ENCODE data around the gene DSTN.

The DSTN gene

DNA sequence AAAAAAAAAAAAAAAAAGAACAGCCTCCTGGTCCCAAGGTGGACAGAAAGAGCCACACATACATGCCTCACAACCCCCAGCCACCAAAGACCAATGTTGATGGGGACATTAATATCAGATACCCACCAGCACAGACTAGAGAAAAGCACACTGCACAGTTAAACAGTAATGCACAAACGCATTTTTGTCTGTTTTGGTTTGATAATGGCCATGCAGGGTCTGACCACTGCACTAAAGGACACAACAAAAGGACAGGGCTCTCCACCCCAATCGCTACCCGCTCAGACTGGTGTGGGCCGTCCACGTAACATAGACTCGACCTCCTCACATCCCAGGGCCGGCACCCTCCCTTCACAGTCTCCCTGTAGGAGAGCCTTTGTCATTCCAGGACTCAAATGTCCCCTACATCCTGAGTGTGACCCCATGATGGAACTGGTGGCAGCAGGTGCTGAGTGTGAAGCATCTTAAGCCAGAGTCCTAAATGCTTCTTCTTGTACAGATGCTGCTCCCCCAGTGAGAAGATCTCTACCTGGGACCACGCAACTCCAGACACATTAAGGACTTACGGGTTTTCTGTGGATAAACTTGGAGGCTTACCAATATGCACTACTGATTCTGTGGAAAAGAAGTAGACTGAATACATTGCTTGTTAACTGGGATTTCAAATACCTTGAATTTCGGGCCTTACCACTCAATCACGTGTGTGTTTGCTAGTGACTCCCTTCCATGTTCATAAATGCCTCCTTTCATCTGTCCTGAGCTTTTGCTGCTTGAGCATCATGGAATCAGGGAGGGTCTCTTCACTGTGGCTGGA, 84.2 kb downstream of the DSTN start:
- H3K27me3 ChIP-seq (ENCODE audit: insufficient read depth, poor library complexity, severe bottlenecking): no peaks in the 10 kb centered on the region
- DNase-seq (ENCODE audit: low read depth in 1 of 2, low spot score in 1 of 2): no peak
- no peak overlapping the region for H3K4me3 ChIP-seq (replicated peaks; ENCODE audit: insufficient read depth, low read length)
- no peak for TF ChIP-seq GABPA (IDR thresholded peaks at IDR 0.05; ENCODE audit: low read depth)
- no peak overlapping the region for H3K27ac ChIP-seq (replicated peaks)

DNA sequence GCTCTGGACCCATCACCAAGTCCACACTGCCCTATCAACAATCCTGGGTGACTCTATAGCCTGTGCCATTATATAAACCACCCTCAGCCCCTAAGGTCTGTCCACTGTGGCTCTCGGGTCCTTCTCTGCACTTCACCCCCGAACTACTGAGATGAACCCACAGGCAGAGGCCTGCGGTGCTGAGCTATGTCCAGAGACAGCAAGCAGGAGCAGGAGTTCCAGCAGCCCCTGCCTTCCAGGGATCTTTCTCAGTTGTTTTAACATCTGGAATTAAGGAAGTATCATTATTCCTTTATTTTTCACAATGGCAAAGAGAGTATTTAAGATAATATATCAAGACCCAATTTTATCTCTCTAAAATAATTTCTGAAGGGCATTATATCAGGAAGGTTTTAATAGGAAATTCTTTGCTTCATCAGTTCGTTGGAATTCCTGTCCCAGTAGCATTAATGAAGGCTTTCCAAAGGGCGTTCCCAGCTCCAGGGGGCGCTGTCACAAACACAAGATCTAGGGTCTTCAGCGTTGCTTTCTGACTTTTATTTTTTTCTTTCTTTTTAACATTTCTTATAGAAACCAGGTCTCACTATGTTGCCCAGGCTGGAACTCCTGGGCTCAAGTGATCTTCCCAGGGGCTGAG, 84.9 kb downstream of the DSTN start:
- no peak for DNase-seq (ENCODE audit: low read depth in 1 of 2, low spot score in 1 of 2)

DNA sequence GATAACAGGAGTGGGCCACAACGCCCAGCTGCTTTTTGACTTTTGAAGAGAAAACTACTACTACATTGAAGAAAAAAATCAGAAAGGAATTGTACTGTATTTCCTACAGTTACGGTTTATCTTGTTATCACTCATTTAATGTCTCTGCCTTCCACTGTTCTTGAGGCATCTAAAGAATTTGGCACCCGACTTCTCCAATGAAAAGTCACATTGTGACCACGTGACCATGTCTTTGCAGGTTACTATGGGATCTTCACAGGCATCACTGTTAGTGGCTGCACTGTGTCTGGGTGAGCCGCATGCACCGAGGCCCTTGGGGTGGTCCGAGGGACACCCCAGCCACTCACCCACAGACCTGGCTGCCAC, 85.4 kb downstream of the DSTN start:
- Histone ChIP-seq H3K4me3 (replicated peaks; ENCODE audit: insufficient read depth, low read length) (no peak overlapping the region), H3K27ac (replicated peaks) (no peak overlapping the region), H3K27me3 (ENCODE audit: insufficient read depth, poor library complexity, severe bottlenecking) (no peaks in the 10 kb centered on the region)
- no peak for DNase-seq (ENCODE audit: low read depth in 1 of 2, low spot score in 1 of 2)
- no peak for TF ChIP-seq SPI1 (IDR thresholded peaks at IDR 0.05; ENCODE audit: borderline replicate concordance, low read depth)
- TF ChIP-seq, protein P1, sequence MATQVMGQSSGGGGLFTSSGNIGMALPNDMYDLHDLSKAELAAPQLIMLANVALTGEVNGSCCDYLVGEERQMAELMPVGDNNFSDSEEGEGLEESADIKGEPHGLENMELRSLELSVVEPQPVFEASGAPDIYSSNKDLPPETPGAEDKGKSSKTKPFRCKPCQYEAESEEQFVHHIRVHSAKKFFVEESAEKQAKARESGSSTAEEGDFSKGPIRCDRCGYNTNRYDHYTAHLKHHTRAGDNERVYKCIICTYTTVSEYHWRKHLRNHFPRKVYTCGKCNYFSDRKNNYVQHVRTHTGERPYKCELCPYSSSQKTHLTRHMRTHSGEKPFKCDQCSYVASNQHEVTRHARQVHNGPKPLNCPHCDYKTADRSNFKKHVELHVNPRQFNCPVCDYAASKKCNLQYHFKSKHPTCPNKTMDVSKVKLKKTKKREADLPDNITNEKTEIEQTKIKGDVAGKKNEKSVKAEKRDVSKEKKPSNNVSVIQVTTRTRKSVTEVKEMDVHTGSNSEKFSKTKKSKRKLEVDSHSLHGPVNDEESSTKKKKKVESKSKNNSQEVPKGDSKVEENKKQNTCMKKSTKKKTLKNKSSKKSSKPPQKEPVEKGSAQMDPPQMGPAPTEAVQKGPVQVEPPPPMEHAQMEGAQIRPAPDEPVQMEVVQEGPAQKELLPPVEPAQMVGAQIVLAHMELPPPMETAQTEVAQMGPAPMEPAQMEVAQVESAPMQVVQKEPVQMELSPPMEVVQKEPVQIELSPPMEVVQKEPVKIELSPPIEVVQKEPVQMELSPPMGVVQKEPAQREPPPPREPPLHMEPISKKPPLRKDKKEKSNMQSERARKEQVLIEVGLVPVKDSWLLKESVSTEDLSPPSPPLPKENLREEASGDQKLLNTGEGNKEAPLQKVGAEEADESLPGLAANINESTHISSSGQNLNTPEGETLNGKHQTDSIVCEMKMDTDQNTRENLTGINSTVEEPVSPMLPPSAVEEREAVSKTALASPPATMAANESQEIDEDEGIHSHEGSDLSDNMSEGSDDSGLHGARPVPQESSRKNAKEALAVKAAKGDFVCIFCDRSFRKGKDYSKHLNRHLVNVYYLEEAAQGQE (IDR thresholded peaks at IDR 0.05; ENCODE audit: insufficient replicate concordance, low read depth): no peak
- TF ChIP-seq, protein P2, sequence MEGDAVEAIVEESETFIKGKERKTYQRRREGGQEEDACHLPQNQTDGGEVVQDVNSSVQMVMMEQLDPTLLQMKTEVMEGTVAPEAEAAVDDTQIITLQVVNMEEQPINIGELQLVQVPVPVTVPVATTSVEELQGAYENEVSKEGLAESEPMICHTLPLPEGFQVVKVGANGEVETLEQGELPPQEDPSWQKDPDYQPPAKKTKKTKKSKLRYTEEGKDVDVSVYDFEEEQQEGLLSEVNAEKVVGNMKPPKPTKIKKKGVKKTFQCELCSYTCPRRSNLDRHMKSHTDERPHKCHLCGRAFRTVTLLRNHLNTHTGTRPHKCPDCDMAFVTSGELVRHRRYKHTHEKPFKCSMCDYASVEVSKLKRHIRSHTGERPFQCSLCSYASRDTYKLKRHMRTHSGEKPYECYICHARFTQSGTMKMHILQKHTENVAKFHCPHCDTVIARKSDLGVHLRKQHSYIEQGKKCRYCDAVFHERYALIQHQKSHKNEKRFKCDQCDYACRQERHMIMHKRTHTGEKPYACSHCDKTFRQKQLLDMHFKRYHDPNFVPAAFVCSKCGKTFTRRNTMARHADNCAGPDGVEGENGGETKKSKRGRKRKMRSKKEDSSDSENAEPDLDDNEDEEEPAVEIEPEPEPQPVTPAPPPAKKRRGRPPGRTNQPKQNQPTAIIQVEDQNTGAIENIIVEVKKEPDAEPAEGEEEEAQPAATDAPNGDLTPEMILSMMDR (IDR thresholded peaks at IDR 0.05; ENCODE audit: insufficient read depth, low read length): no peak

More for the DNA sequence above, 84.9 kb downstream of the DSTN start:
- no peaks in the 10 kb centered on the region for H3K27me3 ChIP-seq (ENCODE audit: insufficient read depth, poor library complexity, severe bottlenecking)
- no peak overlapping the region for H3K27ac ChIP-seq (replicated peaks)
- TF ChIP-seq POLR2AphosphoS5 (IDR thresholded peaks at IDR 0.05; ENCODE audit: low read depth): no peak
- TF ChIP-seq, protein P1 (IDR thresholded peaks at IDR 0.05; ENCODE audit: insufficient replicate concordance, low read depth): no peak
- TF ChIP-seq SPI1 (IDR thresholded peaks at IDR 0.05; ENCODE audit: borderline replicate concordance, low read depth): no peak
- TF ChIP-seq, protein P2 (IDR thresholded peaks at IDR 0.05; ENCODE audit: insufficient read depth, low read length): no peak
- no peak for TF ChIP-seq GABPA (IDR thresholded peaks at IDR 0.05; ENCODE audit: low read depth)
- H3K4me3 ChIP-seq (replicated peaks; ENCODE audit: insufficient read depth, low read length): no peak overlapping the region

DNA sequence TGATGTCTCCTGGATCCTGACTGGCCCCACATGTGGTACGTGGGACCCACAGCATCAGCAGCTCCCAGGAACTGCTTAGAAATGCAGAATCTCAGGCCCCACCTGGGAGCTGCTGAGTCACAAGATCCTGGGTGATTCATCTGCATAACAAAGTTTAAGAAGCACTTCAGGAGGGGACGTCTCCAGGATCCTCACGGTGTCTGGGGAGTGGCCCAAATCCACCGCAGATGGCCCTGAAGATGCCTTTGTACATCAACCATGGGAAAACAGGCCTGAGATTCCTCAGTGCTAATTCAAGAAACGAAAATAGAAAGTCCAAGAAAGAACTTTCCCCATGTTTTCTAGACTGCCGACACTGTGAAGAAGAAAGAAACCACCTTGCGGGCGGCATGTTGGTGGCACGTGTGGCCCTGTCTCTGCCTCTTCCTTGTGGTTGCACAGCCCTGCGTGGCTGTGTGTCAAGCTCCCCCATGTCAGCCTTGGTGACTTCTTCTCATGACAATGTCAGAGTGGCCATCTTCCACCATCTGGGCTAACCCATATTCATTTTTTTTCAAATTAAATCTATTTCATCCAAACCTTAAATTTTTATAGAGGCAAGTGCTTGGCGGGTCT, 86.1 kb downstream of the DSTN start:
- TF ChIP-seq, protein P2 (IDR thresholded peaks at IDR 0.05; ENCODE audit: insufficient read depth, low read length): no peak
- TF ChIP-seq GABPA (IDR thresholded peaks at IDR 0.05; ENCODE audit: low read depth) (no peak), POLR2AphosphoS5 (IDR thresholded peaks at IDR 0.05; ENCODE audit: low read depth) (no peak), SPI1 (IDR thresholded peaks at IDR 0.05; ENCODE audit: borderline replicate concordance, low read depth) (no peak)
- TF ChIP-seq, protein P1 (IDR thresholded peaks at IDR 0.05; ENCODE audit: insufficient replicate concordance, low read depth): no peak
- Histone ChIP-seq H3K4me3 (replicated peaks; ENCODE audit: insufficient read depth, low read length) (no peak overlapping the region), H3K27ac (replicated peaks) (no peak overlapping the region), H3K27me3 (ENCODE audit: insufficient read depth, poor library complexity, severe bottlenecking) (no peaks in the 10 kb centered on the region)
- no peak for DNase-seq (ENCODE audit: low read depth in 1 of 2, low spot score in 1 of 2)

Data from HL-60 (cell line).